Esophagus squamous epithelium (tissue), 4 donors: ENCODE results near the gene FRMD4A.

Experiments
- CTCF ChIP-seq, 6 experiments: fragments of 450-650 bp in 4 of 6; fragments of 200-600 bp in 2 of 6; sonication (generic) in 2 of 6; IDR thresholded peaks; one replicate each; pipeline ENCODE4 v1.5.1; 2016 to 2019; ENCODE audit warnings: antibody characterized with exemption in 6 of 6, mild to moderate bottlenecking in 4 of 6, moderate library complexity in 4 of 6
- POLR2A ChIP-seq, 4 donors: fragments of 450-650 bp; IDR thresholded peaks; one replicate each; pipeline ENCODE4 v1.6.1; 2017; ENCODE audit warnings: antibody characterized with exemption in 4 of 4, mild to moderate bottlenecking in 4 of 4, moderate library complexity in 3 of 4

GRCh38 chr10:13991353-13991752, 339.4 kb downstream of the FRMD4A start:
- no peak for TF ChIP-seq CTCF (IDR thresholded peaks at IDR 0.05)
- TF ChIP-seq POLR2A (IDR thresholded peaks at IDR 0.05) = no peak
